NT2/D1 (cell line): ENCODE measurements around the gene GABBR2.

Source experiments
- SUZ12 ChIP-seq: IDR thresholded peaks from 2 replicates; pipeline ENCODE4 v1.6.1; 2011; ENCODE audit not compliant: insufficient read length, insufficient read depth; ENCODE audit errors: extremely low read depth
- ZNF274 ChIP-seq: IDR thresholded peaks from 2 replicates; pipeline ENCODE4 v1.6.1; 2011; ENCODE audit warnings: mild to moderate bottlenecking, low read depth, low read length

GRCh38 chr9:98342820-98343210 lies 365.9 kb downstream of the GABBR2 start:
- TF ChIP-seq SUZ12 (no peak), ZNF274 (no peak)
